ENCODE measurements around the gene LIMS2.

- TF ChIP-seq CTCF (IDR thresholded peaks at IDR 0.05) (no peak), POLR2A (IDR thresholded peaks at IDR 0.05) (no peak)
Measured at GRCh38 chr2:127661072-127661649, 14.2 kb downstream of the LIMS2 start.

Measured in right lobe of liver (tissue), 4 donors.